Measurements from ENCODE around the gene SEPSECS. TPM values are rescaled to one million over a fixed set of nuclear protein-coding genes. Genes with fewer than 3 reads are reported as not detected.

Gene SEPSECS
- total RNA-seq, 4 donors from 2014 or later = 5.0 to 25.9 (median 23.6) TPM

- Histone ChIP-seq H3K4me3 (no peak overlapping the region), H3K36me3 (peaks cover 0 to 39% (median 0%) of the 10 kb centered on the region in 3 donors), H3K27ac (no peak overlapping the region)
These were observed 18.7 kb downstream of the SEPSECS start for GRCh38 chr4:25141592-25141991.

GRCh38 chr4:25133132-25133531 lies 27.1 kb downstream of the SEPSECS start:
- Histone ChIP-seq H3K27ac (no peak overlapping the region), H3K36me3 (peaks cover 0 to 5% (median 0%) of the 10 kb centered on the region in 3 donors), H3K4me3 (no peak overlapping the region), H3K4me1 (no peaks in the 10 kb centered on the region), H3K9me3 (no peaks in the 10 kb centered on the region), H3K27me3 (no peaks in the 10 kb centered on the region)
- TF ChIP-seq POLR2A (IDR thresholded peaks at IDR 0.05) (no peak), CTCF (IDR thresholded peaks at IDR 0.05) (no peak)
- no peak for DNase-seq

More at GRCh38 chr4:25141592-25141991, 18.7 kb downstream of the SEPSECS start:
- DNase-seq = no peak
- no peak for TF ChIP-seq CTCF (IDR thresholded peaks at IDR 0.05)
- TF ChIP-seq POLR2A (IDR thresholded peaks at IDR 0.05) = no peak
- H3K4me1 ChIP-seq = no peaks in the 10 kb centered on the region
- H3K9me3 ChIP-seq = no peaks in the 10 kb centered on the region
- no peaks in the 10 kb centered on the region for H3K27me3 ChIP-seq

- peaks cover 0 to 5% (median 0%) of the 10 kb centered on the region in 3 donors for H3K36me3 ChIP-seq
- H3K4me3 ChIP-seq = no peak overlapping the region
- no peaks in the 10 kb centered on the region for H3K27me3 ChIP-seq
- TF ChIP-seq CTCF (IDR thresholded peaks at IDR 0.05) (no peak), POLR2A (IDR thresholded peaks at IDR 0.05) (no peak)
- no peak for DNase-seq
- no peak overlapping the region for H3K27ac ChIP-seq
- H3K4me1 ChIP-seq = no peaks in the 10 kb centered on the region
- no peaks in the 10 kb centered on the region for H3K9me3 ChIP-seq
These were observed 28.3 kb downstream of the SEPSECS start for GRCh38 chr4:25131926-25132325.

- TF ChIP-seq POLR2A (IDR thresholded peaks at IDR 0.05) (no peak), CTCF (IDR thresholded peaks at IDR 0.05) (no peak)
These were observed 28.9 kb downstream of the SEPSECS start for GRCh38 chr4:25131381-25131780.

GRCh38 chr4:25129917-25130316 lies 30.3 kb downstream of the SEPSECS start:
- H3K27ac ChIP-seq = no peak overlapping the region
- H3K27me3 ChIP-seq = no peaks in the 10 kb centered on the region
- DNase-seq = no peak
- H3K4me3 ChIP-seq = no peak overlapping the region
- peaks cover 0 to 17% (median 0%) of the 10 kb centered on the region in 3 donors for H3K36me3 ChIP-seq
- no peaks in the 10 kb centered on the region for H3K4me1 ChIP-seq
- H3K9me3 ChIP-seq = no peaks in the 10 kb centered on the region
- no peak for TF ChIP-seq CTCF (IDR thresholded peaks at IDR 0.05)
- TF ChIP-seq POLR2A (IDR thresholded peaks at IDR 0.05) = no peak

More at GRCh38 chr4:25131381-25131780, 28.9 kb downstream of the SEPSECS start:
- Histone ChIP-seq H3K4me1 (no peaks in the 10 kb centered on the region), H3K9me3 (no peaks in the 10 kb centered on the region), H3K36me3 (peaks cover 0 to 6% (median 0%) of the 10 kb centered on the region in 3 donors), H3K27ac (no peak overlapping the region), H3K4me3 (no peak overlapping the region), H3K27me3 (no peaks in the 10 kb centered on the region)
- no peak for DNase-seq

GRCh38 chr4:25128671-25129070 lies 31.6 kb downstream of the SEPSECS start:
- no peak for DNase-seq
- H3K4me3 ChIP-seq = no peak overlapping the region
- H3K9me3 ChIP-seq = no peaks in the 10 kb centered on the region
- no peak for TF ChIP-seq CTCF (IDR thresholded peaks at IDR 0.05)
- no peak for TF ChIP-seq POLR2A (IDR thresholded peaks at IDR 0.05)
- H3K4me1 ChIP-seq = no peaks in the 10 kb centered on the region
- H3K36me3 ChIP-seq = peaks cover 0 to 30% (median 0%) of the 10 kb centered on the region in 3 donors
- no peaks in the 10 kb centered on the region for H3K27me3 ChIP-seq
- H3K27ac ChIP-seq = no peak overlapping the region

Data from Peyer's patch (tissue), 4 donors.